Lung (tissue), 12 donors: ENCODE measurements around the gene ACADS. TPM values are rescaled to one million over a fixed set of nuclear protein-coding genes. Genes with fewer than 3 reads are reported as not detected.

ENCODE experiments used
- ATAC-seq: fragments of 200-7000 bp; cut with Tn5 transposase; one replicate; pipeline ENCODE4 v1.9.1; 2020; ENCODE audit warnings: moderate number of reproducible peaks; ENCODE audit not compliant: insufficient read depth, low FRiP score
- DNase-seq, 3 donors: peaks; one replicate each; pipeline ENCODE4 v3.0.0-alpha.2; 2013 to 2017
- H3K27ac ChIP-seq, 2 donors: one replicate each; pipeline ENCODE4 v1.5.1; 2013; ENCODE audit warnings: mild to moderate bottlenecking in 2 of 2, moderate library complexity in 2 of 2, control low read depth in 1 of 2, inconsistent platforms in 1 of 2, low read depth in 1 of 2, low read length in 1 of 2
- H3K27me3 ChIP-seq, 3 donors: one replicate each; pipeline ENCODE4 v1.5.1; 2013; ENCODE audit warnings: low read length in 2 of 3; ENCODE audit not compliant: control insufficient read depth in 3 of 3, insufficient read depth in 3 of 3
- H3K36me3 ChIP-seq, 4 donors: one replicate each; pipeline ENCODE4 v1.5.1; 2013; ENCODE audit warnings: low read length in 4 of 4, mild to moderate bottlenecking in 1 of 4, moderate library complexity in 1 of 4; ENCODE audit not compliant: control insufficient read depth in 4 of 4, insufficient read depth in 4 of 4
- H3K4me1 ChIP-seq, 5 donors: one replicate each; pipeline ENCODE4 v1.5.1; 2013; ENCODE audit warnings: low read length in 5 of 5, mild to moderate bottlenecking in 2 of 5, moderate library complexity in 1 of 5; ENCODE audit not compliant: control insufficient read depth in 5 of 5, insufficient read depth in 5 of 5
- H3K4me3 ChIP-seq: one replicate; pipeline ENCODE4 v1.5.1; 2013; ENCODE audit warnings: mild to moderate bottlenecking, control low read depth, moderate library complexity
- H3K9ac ChIP-seq, 2 donors: one replicate each; pipeline ENCODE4 v1.5.1; 2013; ENCODE audit warnings: low read length in 2 of 2, control low read depth in 1 of 2; ENCODE audit not compliant: insufficient read depth in 1 of 2
- H3K9me3 ChIP-seq, 4 donors: one replicate each; pipeline ENCODE4 v1.5.1; 2013; ENCODE audit warnings: low read length in 3 of 4, mild to moderate bottlenecking in 1 of 4, moderate library complexity in 1 of 4; ENCODE audit not compliant: control insufficient read depth in 4 of 4, insufficient read depth in 3 of 4
- WGBS, 2 donors: extraction: QIAGEN DNeasy Blood & Tissue Kit; methylation state at CpG; one replicate each; pipeline ENCODE4 v1.1.7; 2013; 5-methylcytosine and 5-hydroxymethylcytosine counted together
- polyA plus RNA-seq, 2 donors: library from polyadenylated mRNA; stranded (reverse); fragments of 200-250 nt; gene quantifications; one replicate each; pipeline ENCODE4 v1.2.1, GENCODE V29; 2013
- total RNA-seq, 2 donors: library from RNA; depleted of rRNA in 1 of 2; stranded (reverse); fragments of >200 nt in 1 of 2; gene quantifications; one replicate each; pipeline ENCODE4 v1.2.1, GENCODE V29; 2014 to 2021
- TF ChIP-seq, protein P1 (sequence below): IDR thresholded peaks from 2 replicates; pipeline ENCODE4 v1.5.1; 2012; ENCODE audit warnings: mild to moderate bottlenecking; ENCODE audit errors: control extremely low read depth, extremely low read depth
- donor health status: control.
- donor health status: control.
- donor health status: Bipolar disorder and iron deficiency.
- donor health status: healthy.
- donor health status: DM: yes; HTN: yes; CAD: no.

Gene ACADS
- total and polyA plus RNA-seq, 4 donors: 16.4 to 32.4 (median 27.0) TPM

- TF ChIP-seq, protein P1, sequence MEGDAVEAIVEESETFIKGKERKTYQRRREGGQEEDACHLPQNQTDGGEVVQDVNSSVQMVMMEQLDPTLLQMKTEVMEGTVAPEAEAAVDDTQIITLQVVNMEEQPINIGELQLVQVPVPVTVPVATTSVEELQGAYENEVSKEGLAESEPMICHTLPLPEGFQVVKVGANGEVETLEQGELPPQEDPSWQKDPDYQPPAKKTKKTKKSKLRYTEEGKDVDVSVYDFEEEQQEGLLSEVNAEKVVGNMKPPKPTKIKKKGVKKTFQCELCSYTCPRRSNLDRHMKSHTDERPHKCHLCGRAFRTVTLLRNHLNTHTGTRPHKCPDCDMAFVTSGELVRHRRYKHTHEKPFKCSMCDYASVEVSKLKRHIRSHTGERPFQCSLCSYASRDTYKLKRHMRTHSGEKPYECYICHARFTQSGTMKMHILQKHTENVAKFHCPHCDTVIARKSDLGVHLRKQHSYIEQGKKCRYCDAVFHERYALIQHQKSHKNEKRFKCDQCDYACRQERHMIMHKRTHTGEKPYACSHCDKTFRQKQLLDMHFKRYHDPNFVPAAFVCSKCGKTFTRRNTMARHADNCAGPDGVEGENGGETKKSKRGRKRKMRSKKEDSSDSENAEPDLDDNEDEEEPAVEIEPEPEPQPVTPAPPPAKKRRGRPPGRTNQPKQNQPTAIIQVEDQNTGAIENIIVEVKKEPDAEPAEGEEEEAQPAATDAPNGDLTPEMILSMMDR: no peak
- H3K27ac ChIP-seq: no peak overlapping the region
- no peak overlapping the region for H3K9ac ChIP-seq
- no peaks in the 10 kb centered on the region for H3K27me3 ChIP-seq
- DNase-seq: no peak
- H3K4me1 ChIP-seq: peaks cover 0 to 2% (median 0%) of the 10 kb centered on the region in 5 donors
- H3K9me3 ChIP-seq: no peaks in the 10 kb centered on the region
- no peak for ATAC-seq
- no peaks in the 10 kb centered on the region for H3K36me3 ChIP-seq
- WGBS, 2 donors: 33 to 49% methylated on average over 5 of the region's 5 CpGs
- no peak overlapping the region for H3K4me3 ChIP-seq
These were observed 45.4 kb upstream of the ACADS start for GRCh38 chr12:120680165-120680738.

DNA sequence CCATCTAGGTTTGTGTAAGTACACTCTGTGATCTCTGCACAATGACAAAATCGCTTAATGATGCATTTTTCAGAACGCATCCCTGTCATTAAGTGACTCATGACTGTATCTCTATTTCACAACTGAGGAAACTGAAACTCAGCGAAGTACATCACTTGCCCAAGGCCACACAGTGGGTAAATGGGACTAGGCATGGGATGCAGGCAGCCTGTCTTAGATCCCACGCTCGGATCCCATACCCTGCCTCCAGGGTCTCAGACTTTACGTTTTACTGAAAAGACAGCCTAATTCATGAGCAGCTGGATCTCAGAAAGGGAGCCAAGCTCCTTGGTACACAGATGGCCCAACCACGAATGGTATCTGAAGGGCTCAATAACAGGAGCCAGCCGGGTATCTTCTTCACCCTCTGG lies 41.1 kb upstream of the ACADS start:
- TF ChIP-seq, protein P1: no peak

GRCh38 chr12:120685522-120685921 lies 40.1 kb upstream of the ACADS start:
- Histone ChIP-seq H3K27ac (peak overlapping the region in 1 of 2 donors; percentile 10), H3K9ac (no peak overlapping the region), H3K4me3 (no peak overlapping the region), H3K4me1 (peaks cover 5 to 32% (median 17%) of the 10 kb centered on the region in 5 donors), H3K27me3 (no peaks in the 10 kb centered on the region), H3K36me3 (no peaks in the 10 kb centered on the region), H3K9me3 (no peaks in the 10 kb centered on the region)
- WGBS, 2 donors: 35 to 58% methylated on average over 3 of the region's 3 CpGs
- ATAC-seq: no peak
- DNase-seq: no peak
- TF ChIP-seq, protein P1: no peak

More for the DNA sequence above, 41.1 kb upstream of the ACADS start:
- Histone ChIP-seq H3K4me3 (no peak overlapping the region), H3K4me1 (peaks cover 4 to 24% (median 10%) of the 10 kb centered on the region in 5 donors), H3K9me3 (no peaks in the 10 kb centered on the region), H3K36me3 (no peaks in the 10 kb centered on the region), H3K9ac (no peak overlapping the region), H3K27me3 (no peaks in the 10 kb centered on the region), H3K27ac (no peak overlapping the region)
- 66 to 73% methylated on average over 8 of the region's 8 CpGs for WGBS, 2 donors
- ATAC-seq: no peak
- no peak for DNase-seq

DNA sequence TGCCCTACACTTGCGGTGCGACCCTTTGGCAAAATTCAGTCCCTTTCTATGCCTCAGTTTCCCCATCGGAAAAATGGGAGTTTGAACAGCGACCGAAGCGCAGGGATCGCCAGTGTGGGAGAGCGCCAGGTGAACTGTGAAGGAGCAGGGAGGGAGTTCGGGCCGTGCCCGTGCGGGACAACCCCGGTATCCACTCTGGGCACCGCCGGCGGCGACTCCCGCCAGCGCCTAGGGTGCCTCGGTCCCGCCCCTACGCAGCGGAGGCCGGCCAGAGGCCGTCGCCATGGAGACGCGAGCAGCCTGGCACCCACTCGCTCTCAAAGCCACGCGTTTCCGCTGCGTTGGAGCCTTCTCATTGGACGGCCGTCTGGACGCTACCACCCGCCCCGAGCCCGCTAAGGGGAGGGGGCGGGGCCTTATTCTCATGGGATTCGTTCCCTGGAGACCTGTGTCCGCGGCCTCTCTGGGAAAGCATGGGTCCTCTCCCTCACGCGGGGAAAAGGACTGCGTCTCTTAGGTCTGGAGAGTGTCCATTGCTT lies 39.4 kb upstream of the ACADS start:
- DNase-seq: peak; percentile 98 to 99 (median 99)
- H3K27me3 ChIP-seq: no peaks in the 10 kb centered on the region
- H3K4me1 ChIP-seq: peaks cover 7 to 37% (median 20%) of the 10 kb centered on the region in 5 donors
- 0% methylated on average over 46 of the region's 46 CpGs for WGBS, 2 donors
- peak overlapping the region; percentile 91 for H3K27ac ChIP-seq
- H3K4me3 ChIP-seq: peak overlapping the region; percentile 48
- peak overlapping the region in 1 of 2 donors; percentile 75 for H3K9ac ChIP-seq
- H3K36me3 ChIP-seq: no peaks in the 10 kb centered on the region
- ATAC-seq: peak; percentile 89
- H3K9me3 ChIP-seq: no peaks in the 10 kb centered on the region
- TF ChIP-seq, protein P1: no peak
